Mammary epithelial cell (primary cell): ENCODE measurements around the gene GLIPR1.

Source experiments
- CTCF ChIP-seq, 2 donors: IDR thresholded peaks in 1 of 2; conservative IDR thresholded peaks in 1 of 2; 2 replicates each; pipeline ENCODE4 v1.5.1; 2011 to 2012; ENCODE audit warnings: inconsistent platforms in 2 of 2, low read length in 2 of 2, mild to moderate bottlenecking in 2 of 2, control low read depth in 1 of 2, low read depth in 1 of 2; ENCODE audit not compliant: insufficient read depth in 1 of 2; ENCODE audit errors: extremely low read depth in 1 of 2
- EZH2 ChIP-seq: IDR thresholded peaks from 2 replicates; pipeline ENCODE4 v1.6.1; 2012; ENCODE audit warnings: low read length, inconsistent platforms, borderline replicate concordance

GRCh38 chr12:75542942-75543341 is 62.4 kb downstream of the GLIPR1 start:
- TF ChIP-seq EZH2: no peak
- TF ChIP-seq CTCF (conservative IDR thresholded peaks at IDR 0.05 in 1 of 2, IDR thresholded peaks at IDR 0.05 in 1 of 2; ENCODE audit: extremely low read depth in 1 of 2, insufficient read depth in 1 of 2, low read depth in 1 of 2, low read length in 2 of 2): no peak
